LHCN-M2 (cell line): ENCODE measurements around the gene COL6A3. TPM values are rescaled to one million over a fixed set of nuclear protein-coding genes. Genes with fewer than 3 reads are reported as not detected.

Experiments
- total RNA-seq: library from RNA; depleted of rRNA; stranded (reverse); fragments of >200 nt; gene quantifications from 2 replicates; pipeline ENCODE4 v1.2.3, GENCODE V29; 2014; rRNA removed

Gene COL6A3
- total RNA-seq, 1 experiment from 2014 or later: 5.2 TPM

Other genes with a start within 250 kb of the COL6A3 start
- 145 and 155 TPM in 2 replicates for gene MLPH, start 73.1 kb upstream of the COL6A3 start, total RNA-seq
- not detected in 2 replicates for gene PRLH, start 152.4 kb upstream of the COL6A3 start, total RNA-seq
- gene RAB17, start 176.6 kb upstream of the COL6A3 start, total RNA-seq: 0.19 and 2.0 TPM in 2 replicates
- 42.1 and 60.7 TPM in 2 replicates for gene LRRFIP1, start 213.4 kb upstream of the COL6A3 start, total RNA-seq